VCaP (cell line): ENCODE data around the gene IRX6.

Source experiments
- H3K27ac ChIP-seq: fragments of 450-650 bp; 2 replicates; pipeline ENCODE4 v1.5.1; 2017
- CTCF ChIP-seq: fragments of 450-650 bp; conservative IDR thresholded peaks from 2 replicates; pipeline ENCODE4 v1.5.1; 2017; ENCODE audit warnings: mild to moderate bottlenecking, moderate library complexity

The IRX6 gene

GRCh38 chr16:55323637-55324271, at the start of gene IRX6:
TSS of gene IRX6 (plus strand) at chr16:55324203. CDS start at chr16:55325092, 889 bp downstream.
- no peak within 1 kb of the TSS for H3K27ac ChIP-seq
- TF ChIP-seq CTCF: peak; percentile 63

GRCh38 chr16:55274391-55274790, 49.6 kb upstream of the IRX6 start:
- TF ChIP-seq CTCF: no peak
- no peak overlapping the region for H3K27ac ChIP-seq

- no peak for TF ChIP-seq CTCF
- H3K27ac ChIP-seq: no peak overlapping the region
Measured at GRCh38 chr16:55275167-55275566, 48.8 kb upstream of the IRX6 start.

- no peak overlapping the region for H3K27ac ChIP-seq
- TF ChIP-seq CTCF: no peak
Measured at GRCh38 chr16:55275869-55276268, 48.1 kb upstream of the IRX6 start.

GRCh38 chr16:55277536-55277935, 46.5 kb upstream of the IRX6 start:
- no peak overlapping the region for H3K27ac ChIP-seq
- TF ChIP-seq CTCF: no peak

- H3K27ac ChIP-seq: no peak overlapping the region
- no peak for TF ChIP-seq CTCF
Measured at GRCh38 chr16:55279598-55279997, 44.4 kb upstream of the IRX6 start.

GRCh38 chr16:55280587-55280986, 43.4 kb upstream of the IRX6 start:
- no peak overlapping the region for H3K27ac ChIP-seq
- TF ChIP-seq CTCF: no peak
